Activated T-cell treated with anti-CD3 and anti-CD28 coated beads, Interleukin-2, amount 50 U/mL, for 1 hour (primary cell): ENCODE results near the gene FBXL19.
A peak's percentile ranks its signal among the peaks of the same experiment; 100 is the strongest.

Source experiments
- DNase-seq: peaks from one replicate; pipeline ENCODE4 v3.0.0-alpha.2; 2020

FBXL19 gene

DNA sequence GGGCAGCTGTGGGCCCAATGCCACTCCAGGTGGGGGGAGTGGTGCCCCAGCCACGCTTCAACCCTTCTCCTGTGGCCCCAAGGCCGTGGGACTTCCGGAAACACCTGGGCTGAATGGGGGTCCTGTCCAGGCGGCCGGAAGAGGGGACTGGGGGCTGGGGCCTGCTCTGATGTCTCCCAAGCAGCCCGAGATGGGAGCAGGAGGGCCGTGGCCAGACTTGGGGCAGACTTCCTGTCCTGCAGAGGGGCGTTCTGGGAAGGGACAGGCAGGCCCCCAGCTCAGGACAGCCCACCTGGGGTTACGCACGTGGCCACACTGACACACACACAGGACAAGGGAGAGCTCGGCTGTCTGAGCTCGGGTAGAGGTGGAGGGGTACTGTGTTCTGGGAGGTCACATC lies 66.7 kb downstream of the FBXL19 start:
- DNase-seq, result no peak

- DNase-seq, result no peak
Observed at GRCh38 chr16:30991052-30991451, 67.7 kb downstream of the FBXL19 start.

DNA sequence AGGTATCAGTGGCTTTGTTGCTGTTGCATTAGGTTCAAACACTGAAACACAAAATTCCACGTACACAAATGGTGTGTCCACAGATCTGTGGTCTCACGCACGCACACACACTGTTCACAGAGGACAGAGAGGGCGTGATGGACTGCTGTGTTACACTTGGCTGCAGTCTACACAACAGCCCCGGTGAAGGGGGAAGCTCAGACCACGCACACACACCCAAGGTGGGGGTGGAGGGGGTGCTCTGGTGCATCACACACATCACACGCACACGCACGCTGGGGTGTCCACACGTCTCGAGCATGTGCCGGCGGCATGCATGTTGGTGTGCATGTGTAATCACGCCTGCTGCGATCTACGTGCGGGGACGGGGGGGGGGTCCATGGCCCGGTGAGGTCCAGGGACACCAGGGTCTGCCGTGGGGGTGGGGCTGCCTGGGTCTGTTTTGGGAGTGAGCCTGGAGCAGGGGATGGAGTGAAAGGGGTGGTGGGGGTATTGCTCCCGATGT lies 69.0 kb downstream of the FBXL19 start:
- DNase-seq, result no peak

GRCh38 chr16:30992931-30993816 lies 69.8 kb downstream of the FBXL19 start:
- no peak for DNase-seq

DNA sequence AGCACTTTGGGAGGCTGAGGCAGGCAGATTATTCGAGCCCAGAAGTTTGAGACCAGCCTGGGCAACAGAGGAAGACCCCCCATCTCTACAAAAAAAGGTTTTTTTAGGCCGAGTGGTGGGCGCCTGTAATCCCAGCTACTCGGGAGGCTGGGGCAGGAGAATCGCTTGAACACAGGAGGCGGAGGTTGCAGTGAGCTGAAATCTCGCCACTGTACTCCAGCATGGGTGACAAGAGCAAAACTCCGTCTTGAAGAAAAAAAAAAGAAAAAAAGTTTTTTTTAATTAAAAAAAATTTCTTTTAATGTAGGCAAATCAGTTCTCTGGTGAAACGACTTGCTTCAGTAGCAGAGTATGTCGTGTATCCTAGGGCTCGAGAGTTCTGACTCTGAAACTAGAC lies 72.6 kb downstream of the FBXL19 start:
- DNase-seq, result no peak

- DNase-seq, result no peak
Observed at GRCh38 chr16:30996324-30996984, 73.1 kb downstream of the FBXL19 start.

GRCh38 chr16:30996985-30997724 lies 73.8 kb downstream of the FBXL19 start:
- peak; percentile 85 for DNase-seq

GRCh38 chr16:30997725-30998711 lies 74.6 kb downstream of the FBXL19 start:
- DNase-seq, result peak; percentile 30
